ENCODE results near the gene TMPRSS11E. TPM values are rescaled to one million over a fixed set of nuclear protein-coding genes. Genes with fewer than 3 reads are reported as not detected.

TMPRSS11E gene
- total and polyA plus RNA-seq, 10 of the 15 experiments (the other 5 are each of a cell fraction or from before 2014, with no cell fraction given) = not detected

- TF ChIP-seq SUPT20H (IDR thresholded peaks at IDR 0.05; ENCODE audit: borderline replicate concordance, control insufficient read depth, low read depth, low read length) (no peak), POU2F2 (IDR thresholded peaks at IDR 0.05; ENCODE audit: borderline replicate concordance, low read depth, low read length) (no peak), EP300 (IDR thresholded peaks at IDR 0.05; ENCODE audit: borderline replicate concordance in 1 of 2, control insufficient read depth in 1 of 2, low read depth in 2 of 2, low read length in 2 of 2) (no peak), PBX3 (IDR thresholded peaks at IDR 0.05; ENCODE audit: insufficient replicate concordance, low read depth, low read length) (no peak), YY1 (IDR thresholded peaks at IDR 0.05; ENCODE audit: low read depth, low read length) (no peak), ZNF592 (IDR thresholded peaks at IDR 0.05) (no peak), TCF12 (IDR thresholded peaks at IDR 0.05; ENCODE audit: low read depth, low read length) (no peak), ATF7 (IDR thresholded peaks at IDR 0.05; ENCODE audit: low read depth) (no peak), LARP7 (IDR thresholded peaks at IDR 0.05) (no peak), RELA (IDR thresholded peaks at IDR 0.05; ENCODE audit: borderline replicate concordance, partially characterized antibody) (no peak), FOXK2 (IDR thresholded peaks at IDR 0.05) (no peak), NFYA (IDR thresholded peaks at IDR 0.05; ENCODE audit: borderline replicate concordance, low read depth, low read length) (no peak), ZNF217 (IDR thresholded peaks at IDR 0.05) (no peak), SMARCA5 (IDR thresholded peaks at IDR 0.05) (no peak), WRNIP1 (IDR thresholded peaks at IDR 0.05; ENCODE audit: borderline replicate concordance, low read depth, low read length) (no peak), CBFB (IDR thresholded peaks at IDR 0.05; ENCODE audit: low read depth) (no peak)
- FAIRE-seq (no peak), ATAC-seq (peak; percentile 46), DNase-seq (ENCODE audit: low read depth, low spot score) (no peak)
- POLR2A ChIA-PET = no interaction called here
- no TSS peak for BruUV-seq (replicated peaks)
- Histone ChIP-seq H3K4me2 (ENCODE audit: control insufficient read depth, insufficient read depth) (no peak overlapping the region), H3K4me3 (no peak overlapping the region), H3K27ac (ENCODE audit: control insufficient read depth, insufficient read depth) (no peak overlapping the region), H3K9me3 (replicated peaks; ENCODE audit: control insufficient read depth, insufficient read depth, low read length) (no peaks in the 10 kb centered on the region), H4K20me1 (ENCODE audit: control insufficient read depth, insufficient read depth) (no peaks in the 10 kb centered on the region), H3K79me2 (ENCODE audit: control insufficient read depth, insufficient read depth, low read length) (no peaks in the 10 kb centered on the region), H3K36me3 (ENCODE audit: control insufficient read depth in 2 of 2, insufficient read depth in 2 of 2, low read length in 1 of 2) (no peaks in the 10 kb centered on the region), H3K9ac (ENCODE audit: control insufficient read depth, insufficient read depth, low read length) (no peak overlapping the region), H3K4me1 (ENCODE audit: control insufficient read depth, insufficient read depth, low read length) (no peaks in the 10 kb centered on the region), H2AFZ (ENCODE audit: control insufficient read depth, low read depth, low read length) (no peak overlapping the region), H3K27me3 (replicated peaks in 1 of 2; ENCODE audit: control insufficient read depth in 2 of 2, insufficient read depth in 2 of 2, low read length in 1 of 2) (no peaks in the 10 kb centered on the region)
- RAD21 ChIA-PET (ENCODE audit: unreplicated experiment) = no interaction called here
- intact Hi-C loops (cut with micrococcal nuclease; ENCODE audit: unreplicated experiment) = no loop called here
- SMC1A ChIA-PET (ENCODE audit: uncharacterized antibody, unreplicated experiment) = no interaction called here
- in situ Hi-C loops (cut with MboI) = no loop called here
- CTCF ChIA-PET = no interaction called here
Observed at GRCh38 chr4:68451246-68452211, 4.3 kb downstream of the TMPRSS11E start.
